Transverse colon (tissue), 4 donors: ENCODE data around the gene B4GALT5. TPM values are rescaled to one million over a fixed set of nuclear protein-coding genes. Genes with fewer than 3 reads are reported as not detected.

ENCODE experiments used
- DNase-seq: peaks from one replicate; pipeline ENCODE4 v3.0.0-alpha.2; 2019
- H3K27ac ChIP-seq, 4 donors: fragments of 200-600 bp; sonication (generic); 2 replicates each; pipeline ENCODE4 v1.5.1; 2016 to 2018; ENCODE audit warnings: inconsistent platforms in 4 of 4
- H3K27me3 ChIP-seq: fragments of 200-600 bp; sonication (generic); 2 replicates; pipeline ENCODE4 v1.5.1; 2017; ENCODE audit warnings: inconsistent platforms
- H3K36me3 ChIP-seq, 4 donors: fragments of 200-600 bp; sonication (generic); 2 replicates each; pipeline ENCODE4 v1.5.1; 2017 to 2019; ENCODE audit warnings: inconsistent platforms in 4 of 4
- H3K4me1 ChIP-seq, 4 donors: fragments of 200-600 bp; sonication (generic); 2 replicates each; pipeline ENCODE4 v1.5.1; 2017 to 2020; ENCODE audit warnings: inconsistent platforms in 4 of 4
- H3K4me3 ChIP-seq, 4 donors: fragments of 200-600 bp; sonication (generic); 1 replicate in 1 of 4; 2 replicates in 3 of 4; pipeline versions ENCODE4 v1.5.1 to v1.6.1; 2017 to 2019; ENCODE audit warnings: inconsistent platforms in 4 of 4
- H3K9me3 ChIP-seq, 2 donors: fragments of 200-600 bp; sonication (generic); 2 replicates each; pipeline ENCODE4 v1.5.1; 2017 to 2019; ENCODE audit warnings: inconsistent platforms in 2 of 2
- CTCF ChIP-seq, 5 experiments: fragments of 200-600 bp in 3 of 5; fragments of 450-650 bp in 2 of 5; sonication (generic) in 3 of 5; IDR thresholded peaks; 1 replicate in 2 of 5; 2 replicates in 3 of 5; pipeline ENCODE4 v1.5.1; 2016 to 2017; ENCODE audit warnings: antibody characterized with exemption in 5 of 5, inconsistent platforms in 3 of 5, mild to moderate bottlenecking in 2 of 5, moderate library complexity in 1 of 5
- EP300 ChIP-seq: sonication (generic); formaldehyde crosslinking; IDR thresholded peaks from one replicate; pipeline ENCODE4 v1.6.1; 2017; ENCODE audit warnings: antibody characterized with exemption, low read depth
- POLR2A ChIP-seq: fragments of 450-650 bp; IDR thresholded peaks from one replicate; pipeline ENCODE4 v1.6.1; 2016; ENCODE audit warnings: antibody characterized with exemption, mild to moderate bottlenecking, moderate library complexity
- POLR2AphosphoS5 ChIP-seq, 3 donors: sonication (generic); formaldehyde crosslinking; IDR thresholded peaks; one replicate each; pipeline ENCODE4 v1.6.1; 2016; ENCODE audit warnings: antibody characterized with exemption in 3 of 3
- WGBS, 2 donors: methylation state at CpG; one replicate each; pipeline ENCODE4 v1.1.5; 2018; ENCODE audit warnings: low coverage in 1 of 2; 5-methylcytosine and 5-hydroxymethylcytosine counted together
- in situ Hi-C, 4 donors: fragments of 200-750 bp; cut with MboI; loops; one replicate each; pipeline versions ENCODE4 v1.15.0 to v1.15.1; 2017; ENCODE audit warnings: low sequenced_read_pairs in 3 of 4, low pct_ligation_motif_present in 1 of 4, low pct_unique_long_range_greater_than_20kb in 1 of 4
- intact Hi-C: fragments of 100-400 bp; cut with DNase I; formaldehyde crosslinking; loops from one replicate; pipeline ENCODE4 v1.15.1; 2023; ENCODE audit warnings: low total_unique reads
- total RNA-seq, 4 donors: library from RNA; depleted of rRNA; stranded (reverse); fragments of >200 nt; gene quantifications; one replicate each; pipeline ENCODE4 v1.1.0, GENCODE V29; 2016

Gene B4GALT5
- total RNA-seq, 4 donors from 2014 or later = 22.3 to 43.2 (median 29.4) TPM

GRCh38 chr20:49647550-49647949, 66.1 kb downstream of the B4GALT5 start:
- no peaks in the 10 kb centered on the region for H3K27me3 ChIP-seq
- TF ChIP-seq EP300 (no peak), CTCF (IDR thresholded peaks at IDR 0.05) (no peak), POLR2AphosphoS5 (IDR thresholded peaks at IDR 0.05) (no peak), POLR2A (no peak)
- DNase-seq = no peak
- peaks cover 0 to 47% (median 7%) of the 10 kb centered on the region in 4 donors for H3K36me3 ChIP-seq
- H3K4me3 ChIP-seq = no peak overlapping the region
- 88 to 92% methylated on average over 4 to 6 of the region's 6 CpGs for WGBS, 2 donors
- H3K4me1 ChIP-seq = peaks cover 0 to 9% (median 4%) of the 10 kb centered on the region in 4 donors
- no peak overlapping the region for H3K27ac ChIP-seq
- intact Hi-C loops = loop anchor here (1.0 kb wide), 1 partner anchor 27 kb away; no protein-coding TSS in a partner anchor
- in situ Hi-C loops = no loop called here
- no peaks in the 10 kb centered on the region for H3K9me3 ChIP-seq

- H3K27ac ChIP-seq = no peak overlapping the region
- intact Hi-C loops (no loop called here), in situ Hi-C loops (no loop called here)
- no peak for TF ChIP-seq POLR2AphosphoS5 (IDR thresholded peaks at IDR 0.05)
- no peak for TF ChIP-seq POLR2A
- no peak for TF ChIP-seq CTCF (IDR thresholded peaks at IDR 0.05)
- TF ChIP-seq EP300 = no peak
- no peak overlapping the region for H3K4me3 ChIP-seq
- no peak for DNase-seq
- H3K27me3 ChIP-seq = no peaks in the 10 kb centered on the region
- H3K4me1 ChIP-seq = peaks cover 0 to 19% (median 14%) of the 10 kb centered on the region in 4 donors
- 70 to 78% methylated on average over 2 of the region's 2 CpGs for WGBS, 2 donors
- no peaks in the 10 kb centered on the region for H3K9me3 ChIP-seq
- peaks cover 0 to 48% (median 9%) of the 10 kb centered on the region in 4 donors for H3K36me3 ChIP-seq
Measured at GRCh38 chr20:49646528-49646927, 67.2 kb downstream of the B4GALT5 start.

GRCh38 chr20:49646126-49646525, 67.6 kb downstream of the B4GALT5 start:
- Histone ChIP-seq H3K27ac (no peak overlapping the region), H3K27me3 (no peaks in the 10 kb centered on the region), H3K36me3 (peaks cover 0 to 48% (median 9%) of the 10 kb centered on the region in 4 donors), H3K9me3 (no peaks in the 10 kb centered on the region), H3K4me3 (no peak overlapping the region), H3K4me1 (peaks cover 0 to 21% (median 16%) of the 10 kb centered on the region in 4 donors)
- in situ Hi-C loops = no loop called here
- WGBS, 2 donors = 93 to 95% methylated on average over 3 of the region's 3 CpGs
- no peak for DNase-seq
- intact Hi-C loops = no loop called here
- TF ChIP-seq POLR2A (no peak), POLR2AphosphoS5 (IDR thresholded peaks at IDR 0.05) (no peak), EP300 (no peak), CTCF (IDR thresholded peaks at IDR 0.05) (no peak)

- no peak for DNase-seq
- no peaks in the 10 kb centered on the region for H3K27me3 ChIP-seq
- peaks cover 0 to 23% (median 16%) of the 10 kb centered on the region in 4 donors for H3K4me1 ChIP-seq
- in situ Hi-C loops = no loop called here
- WGBS, 2 donors = 92 to 100% methylated on average over 2 to 5 of the region's 5 CpGs
- no peaks in the 10 kb centered on the region for H3K9me3 ChIP-seq
- intact Hi-C loops = no loop called here
- TF ChIP-seq CTCF (IDR thresholded peaks at IDR 0.05) (no peak), POLR2AphosphoS5 (IDR thresholded peaks at IDR 0.05) (no peak), EP300 (no peak), POLR2A (no peak)
- peaks cover 0 to 53% (median 9%) of the 10 kb centered on the region in 4 donors for H3K36me3 ChIP-seq
- H3K27ac ChIP-seq = no peak overlapping the region
- H3K4me3 ChIP-seq = no peak overlapping the region
Measured at GRCh38 chr20:49644980-49645565, 68.6 kb downstream of the B4GALT5 start.
